GM18909 (cell line): Measurements from ENCODE around the gene CELF2.
A peak's percentile ranks its signal among the peaks of the same experiment; 100 is the strongest.

Experiments used
- ATAC-seq: cut with Tn5 transposase; IDR thresholded peaks from one replicate; pipeline ENCODE4 v1.9.1; 2021; ENCODE audit warnings: mild to moderate bottlenecking; ENCODE audit not compliant: unreplicated experiment, poor library complexity

CELF2 gene

DNA sequence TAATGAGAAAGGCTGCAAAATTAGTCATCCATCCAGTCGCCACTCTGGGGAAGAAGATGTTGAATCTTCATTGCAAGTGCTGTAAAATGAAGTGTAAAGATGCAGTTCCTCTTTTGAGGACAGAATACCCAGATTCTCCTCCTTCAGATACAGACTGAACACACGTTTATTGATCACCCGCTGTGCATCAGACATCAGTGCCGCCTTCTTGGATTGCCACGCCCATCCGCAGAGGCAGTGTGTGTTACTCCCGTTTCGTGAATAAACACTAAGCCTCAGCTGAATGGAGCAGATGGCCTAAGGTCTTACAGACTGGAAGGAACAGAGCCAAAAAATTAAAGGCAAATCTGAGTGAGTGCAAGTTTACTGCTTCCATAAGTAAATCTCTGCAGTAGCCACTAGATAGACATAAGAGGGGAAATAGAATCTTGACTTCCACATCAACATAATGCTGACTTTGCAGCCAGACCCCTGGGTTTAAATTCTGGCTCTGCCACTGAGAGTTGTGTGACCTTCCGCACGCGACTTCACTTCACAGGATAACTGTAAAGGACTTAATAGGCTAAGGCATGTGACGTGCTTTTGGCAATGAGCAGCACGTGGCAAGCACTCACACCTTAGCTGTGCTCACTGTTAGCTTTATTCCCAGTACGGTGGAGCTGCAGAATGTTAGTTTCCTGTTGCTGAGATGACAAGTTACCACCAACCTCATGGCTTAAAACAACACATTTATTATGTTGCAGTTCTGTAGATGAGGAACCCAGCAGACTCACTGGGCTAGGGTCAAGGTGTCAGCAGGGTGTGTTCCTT lies 285.9 kb downstream of the CELF2 start:
- ATAC-seq: no peak

DNA sequence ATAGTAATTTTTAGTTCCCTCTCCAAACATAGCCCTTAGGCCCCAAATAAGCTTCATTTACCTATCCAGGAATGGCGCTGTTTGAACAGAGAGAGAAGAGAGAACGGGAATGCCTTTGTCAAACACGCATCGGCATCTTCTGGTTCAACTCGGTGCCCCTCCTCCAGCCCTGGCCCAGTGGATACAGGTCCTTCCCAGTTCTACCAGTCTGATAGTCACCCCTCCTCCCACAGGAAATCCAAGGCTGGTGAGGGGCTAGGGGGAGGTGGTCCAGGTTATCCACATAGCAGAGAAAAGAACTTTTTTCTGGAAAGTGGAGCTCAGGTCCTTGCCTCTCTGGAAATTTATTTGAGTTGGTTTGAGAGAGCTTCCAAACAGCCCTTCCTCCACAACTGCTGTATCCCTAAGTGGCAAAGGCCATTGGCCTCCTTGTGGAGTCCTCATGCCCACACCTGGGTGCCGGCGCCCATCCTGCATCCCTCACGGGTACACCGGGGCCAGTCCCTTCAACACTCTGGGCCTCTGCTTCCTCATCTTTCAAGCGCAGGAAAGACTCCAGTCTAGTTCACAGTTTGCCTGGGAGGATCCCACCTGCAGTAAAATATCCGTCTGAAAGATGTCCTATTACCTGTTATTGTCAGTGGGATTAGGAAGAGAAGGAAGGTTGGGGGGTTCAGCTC lies 287.4 kb downstream of the CELF2 start:
- ATAC-seq: no peak

DNA sequence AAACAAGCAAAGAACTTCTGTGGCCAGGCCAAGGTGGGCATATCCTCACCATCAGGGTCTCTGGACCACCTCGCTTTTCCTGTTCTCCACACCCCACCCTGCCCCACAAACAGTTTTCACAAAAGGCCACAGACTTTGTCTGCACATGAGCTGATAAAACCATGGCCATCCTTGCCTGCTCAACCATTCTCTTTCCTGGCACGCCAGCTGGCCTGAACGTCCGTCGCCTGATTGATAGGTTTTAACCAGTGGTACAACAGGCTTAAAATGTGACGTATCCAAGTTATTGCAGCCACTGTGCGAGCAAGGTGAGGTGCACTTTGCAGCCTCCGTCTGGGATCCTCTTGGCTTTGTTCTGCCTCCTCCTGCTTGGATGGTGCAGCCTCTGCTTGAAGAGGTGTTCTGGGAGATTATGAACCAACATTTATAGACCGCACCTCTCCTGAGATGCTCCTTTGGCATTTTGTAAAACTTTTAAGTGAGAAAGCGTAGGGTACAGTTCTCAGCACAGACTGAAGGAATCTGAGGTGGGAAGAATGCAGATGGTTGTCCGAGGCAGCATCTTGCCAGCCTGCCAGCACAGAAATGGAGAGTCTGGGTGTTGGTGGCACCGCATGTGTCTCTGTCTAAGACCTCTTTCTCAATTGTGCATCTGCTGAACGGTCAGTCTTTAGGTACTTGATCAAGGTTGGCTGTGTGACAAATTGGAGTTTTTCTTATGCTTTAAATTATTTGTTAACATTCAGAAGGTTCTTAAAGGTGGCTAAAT lies 288.3 kb downstream of the CELF2 start:
- no peak for ATAC-seq

DNA sequence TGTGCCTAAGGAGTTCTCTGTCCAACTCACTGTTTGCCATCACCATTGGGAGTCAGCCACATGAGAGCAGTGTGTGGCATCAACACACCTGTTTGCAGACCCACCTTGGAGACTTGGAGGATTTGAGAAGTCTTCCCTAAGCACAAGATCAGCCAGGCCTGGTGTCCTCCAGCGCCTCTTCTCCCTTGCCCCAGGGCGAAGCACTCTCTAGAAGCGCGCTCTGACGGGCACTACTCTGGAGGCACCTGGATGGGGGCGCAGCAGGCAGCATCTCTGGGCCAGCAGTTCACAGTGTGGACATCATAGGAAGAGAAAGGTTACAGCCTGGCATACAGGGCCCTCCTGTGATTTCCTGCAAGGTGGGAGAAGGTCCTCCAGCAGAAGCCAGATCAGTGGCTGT lies 289.3 kb downstream of the CELF2 start:
- no peak for ATAC-seq

DNA sequence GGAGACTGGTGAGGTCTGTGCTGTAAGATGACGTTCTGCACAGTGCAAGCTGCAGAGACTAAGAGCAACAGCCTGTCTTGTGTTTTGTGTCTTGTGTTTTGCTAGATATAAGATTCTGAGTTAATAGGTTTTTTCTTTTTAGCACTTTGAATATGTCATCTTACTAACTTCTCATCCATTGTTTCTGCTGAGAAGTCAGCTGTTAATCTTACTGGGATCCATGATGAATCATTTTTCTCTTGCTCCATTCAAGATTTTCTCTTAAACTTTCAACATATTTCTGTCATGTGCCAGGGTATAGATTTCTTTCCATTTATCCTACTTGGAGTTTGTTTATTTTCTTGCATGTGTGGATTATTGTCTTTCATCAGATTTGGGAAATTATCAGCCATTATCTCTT lies 290.3 kb downstream of the CELF2 start:
- ATAC-seq: no peak

DNA sequence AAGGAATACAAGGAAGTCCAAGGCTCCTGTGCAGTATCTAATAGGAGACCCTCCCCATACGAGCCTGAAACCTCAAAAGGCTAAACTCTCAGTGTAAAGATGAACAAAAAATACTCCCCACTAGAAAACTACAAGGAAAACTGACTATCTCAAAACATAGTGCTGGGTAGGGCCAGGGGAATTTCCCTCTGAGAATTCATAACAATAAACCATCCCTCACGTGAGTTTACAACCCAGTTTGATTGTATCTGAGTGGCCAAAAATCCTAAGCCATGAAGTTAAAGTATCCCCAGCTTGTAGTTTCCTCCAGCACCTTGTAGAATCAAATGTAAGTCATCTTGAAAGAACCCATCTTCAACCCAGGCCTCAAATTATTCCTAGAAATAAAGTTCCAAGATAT lies 293.4 kb downstream of the CELF2 start:
- no peak for ATAC-seq

DNA sequence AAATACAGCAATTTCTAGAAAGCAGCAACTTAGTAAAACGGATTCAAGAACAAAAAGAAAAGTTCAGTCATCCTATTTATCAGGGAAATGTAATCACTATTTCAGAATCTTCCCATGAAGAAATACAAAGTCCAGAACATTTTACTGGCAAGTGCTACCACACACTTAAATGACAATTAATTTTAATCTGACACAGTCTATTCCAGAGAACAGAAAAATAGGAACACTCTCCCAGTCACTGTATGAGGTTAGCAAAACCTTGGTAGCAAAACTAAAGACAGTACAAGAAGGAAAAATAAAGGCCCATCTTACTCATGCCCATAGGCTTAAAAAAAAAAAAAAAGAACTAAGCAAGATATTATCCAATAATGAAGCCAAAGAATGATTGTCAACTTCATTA lies 295.8 kb downstream of the CELF2 start:
- ATAC-seq: no peak

DNA sequence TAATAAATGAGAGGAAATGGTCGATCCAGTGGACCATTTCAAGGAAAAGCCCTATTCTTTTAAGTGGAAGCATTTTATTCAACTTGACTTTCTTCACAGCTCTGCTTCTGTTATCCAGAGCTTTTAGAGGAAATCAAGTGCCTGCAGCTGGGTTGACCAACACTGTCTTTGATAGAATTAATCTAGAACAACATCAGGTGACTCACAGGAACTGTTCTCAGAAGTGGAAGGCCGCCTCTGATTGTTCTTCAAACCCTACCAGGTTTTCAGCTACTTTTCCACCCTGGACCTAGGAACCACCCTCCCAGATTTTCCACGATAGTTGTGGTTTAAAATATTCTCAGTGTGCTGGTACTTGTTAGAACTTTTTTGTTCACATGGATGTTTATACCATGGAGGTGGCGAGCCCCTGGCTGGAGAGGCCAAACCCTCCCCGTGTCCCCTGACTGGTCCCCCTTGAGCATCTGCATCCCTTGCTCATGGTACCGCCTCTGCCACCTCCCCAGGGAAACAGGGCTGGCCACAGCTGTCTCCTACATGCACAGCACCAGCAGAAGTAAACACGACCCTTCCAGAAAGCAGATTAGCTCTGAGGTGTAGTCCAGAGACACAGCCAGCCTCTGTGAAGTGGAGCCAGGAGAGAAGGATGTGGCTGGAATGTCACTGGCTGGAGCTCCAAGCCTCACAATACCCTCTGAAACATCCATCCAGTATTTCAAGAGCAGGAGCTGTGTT lies 300.4 kb downstream of the CELF2 start:
- ATAC-seq: no peak

DNA sequence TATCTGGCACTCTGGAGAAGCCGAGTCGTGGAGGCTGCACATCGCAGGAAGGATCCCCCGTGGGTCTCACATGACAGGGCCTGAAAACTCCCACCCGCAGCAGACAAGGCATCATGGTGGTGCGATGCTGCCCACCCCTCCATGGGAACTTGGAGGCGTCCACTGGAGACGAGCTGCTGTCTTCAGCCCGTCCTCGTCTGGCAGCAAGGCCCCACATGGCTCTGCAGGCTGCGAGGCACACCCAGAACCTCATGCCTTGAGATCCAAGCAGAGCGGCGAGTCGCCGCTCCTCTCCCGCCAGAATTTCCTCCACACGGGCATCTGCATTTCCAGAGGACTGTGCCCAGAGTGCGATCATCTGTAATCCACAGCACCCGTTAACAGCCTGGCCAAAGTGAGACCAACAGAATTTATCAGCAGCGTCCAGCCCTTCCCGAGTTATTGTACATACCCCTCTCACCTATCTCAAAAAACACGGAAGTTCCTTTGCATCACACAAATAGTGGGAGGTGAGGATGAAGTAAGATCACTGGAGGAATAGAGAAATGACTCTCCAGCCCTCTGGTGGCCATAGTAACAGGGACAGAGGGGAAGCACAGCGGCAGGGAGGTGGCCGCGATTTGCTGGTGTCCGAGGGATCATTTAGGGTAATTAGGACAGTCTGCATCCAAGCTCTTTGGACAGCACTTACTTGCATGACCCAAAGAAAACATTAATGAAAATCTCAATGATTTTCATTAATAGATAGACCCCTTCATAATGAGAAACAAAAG lies 301.3 kb downstream of the CELF2 start:
- no peak for ATAC-seq

DNA sequence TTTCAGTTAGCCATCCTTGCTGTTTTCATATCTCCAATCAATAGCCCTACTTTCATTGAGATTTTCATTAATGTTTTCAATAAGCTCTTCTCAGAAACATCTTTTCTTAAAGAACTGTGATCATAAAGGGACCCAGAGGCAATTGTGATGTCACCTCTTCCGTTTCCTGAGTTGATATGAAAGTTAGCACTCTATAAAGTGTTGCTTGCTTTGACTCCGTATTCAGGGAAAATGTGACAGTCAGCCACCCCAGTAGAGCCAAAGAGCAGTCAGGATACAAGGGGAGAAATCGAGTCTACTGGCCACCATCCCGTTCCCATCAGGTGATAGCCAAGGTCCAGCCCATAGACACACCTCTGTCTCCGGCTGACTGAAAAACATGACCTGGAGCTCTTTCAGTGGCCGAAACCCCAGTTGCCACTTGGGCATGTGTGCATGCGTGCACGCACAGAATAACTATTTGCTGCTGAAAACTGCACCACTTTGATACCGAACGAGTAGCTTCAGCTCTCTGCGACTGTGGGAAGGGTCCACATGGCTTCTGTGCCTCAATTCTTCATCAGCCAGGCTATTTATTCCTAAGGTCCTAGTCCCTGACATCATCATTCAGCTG lies 302.4 kb downstream of the CELF2 start:
- ATAC-seq: no peak

DNA sequence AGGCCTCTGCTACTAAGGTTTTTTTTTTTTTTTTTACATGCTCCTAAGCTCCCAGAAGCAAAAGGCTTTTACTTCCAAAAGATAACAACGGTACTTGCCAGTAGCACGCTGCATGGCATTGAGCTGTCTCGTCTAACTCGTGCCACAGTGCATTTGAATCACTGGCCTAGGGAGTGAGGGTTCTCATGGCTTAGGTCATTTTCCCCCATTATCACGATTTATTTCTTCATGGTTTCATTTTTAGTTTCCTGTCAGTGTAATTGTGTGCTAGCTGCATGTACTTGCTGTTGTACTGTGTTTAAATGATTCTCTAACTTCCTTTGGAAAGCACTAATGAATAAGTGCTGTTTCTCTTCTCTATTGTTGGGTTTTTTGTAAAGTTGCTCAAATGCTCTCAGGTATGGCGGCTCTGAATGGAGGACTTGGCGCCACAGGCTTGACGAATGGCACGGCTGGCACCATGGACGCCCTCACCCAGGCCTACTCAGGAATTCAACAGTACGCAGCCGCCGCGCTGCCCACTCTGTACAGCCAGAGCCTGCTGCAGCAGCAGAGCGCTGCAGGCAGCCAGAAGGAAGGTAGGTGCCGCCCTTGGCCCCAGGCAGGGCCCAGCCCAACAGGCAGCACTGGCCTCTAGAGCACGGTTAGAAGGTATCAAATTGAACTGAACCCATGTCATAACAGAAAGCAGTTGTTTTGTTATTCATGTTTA lies 303.3 kb downstream of the CELF2 start:
- no peak for ATAC-seq

DNA sequence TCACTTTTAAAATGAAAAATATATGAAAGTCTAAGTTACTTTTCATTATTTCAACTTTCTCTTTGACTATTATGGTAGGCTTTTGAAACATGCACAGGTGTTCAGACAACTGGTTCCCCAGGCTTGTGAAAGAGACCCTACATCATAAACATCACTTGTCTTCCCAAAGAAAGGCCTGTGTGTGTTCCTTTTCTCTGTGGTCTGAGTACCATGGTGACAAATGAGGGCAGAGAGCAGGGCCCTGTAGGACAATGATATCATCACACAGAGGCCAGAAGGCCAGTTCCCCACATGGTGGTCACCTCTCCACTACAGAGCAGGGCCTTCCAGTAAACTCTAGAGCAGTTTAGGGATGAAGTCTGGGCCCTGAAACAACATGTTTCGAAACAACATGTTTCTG lies 305.0 kb downstream of the CELF2 start:
- ATAC-seq: peak; percentile 52

DNA sequence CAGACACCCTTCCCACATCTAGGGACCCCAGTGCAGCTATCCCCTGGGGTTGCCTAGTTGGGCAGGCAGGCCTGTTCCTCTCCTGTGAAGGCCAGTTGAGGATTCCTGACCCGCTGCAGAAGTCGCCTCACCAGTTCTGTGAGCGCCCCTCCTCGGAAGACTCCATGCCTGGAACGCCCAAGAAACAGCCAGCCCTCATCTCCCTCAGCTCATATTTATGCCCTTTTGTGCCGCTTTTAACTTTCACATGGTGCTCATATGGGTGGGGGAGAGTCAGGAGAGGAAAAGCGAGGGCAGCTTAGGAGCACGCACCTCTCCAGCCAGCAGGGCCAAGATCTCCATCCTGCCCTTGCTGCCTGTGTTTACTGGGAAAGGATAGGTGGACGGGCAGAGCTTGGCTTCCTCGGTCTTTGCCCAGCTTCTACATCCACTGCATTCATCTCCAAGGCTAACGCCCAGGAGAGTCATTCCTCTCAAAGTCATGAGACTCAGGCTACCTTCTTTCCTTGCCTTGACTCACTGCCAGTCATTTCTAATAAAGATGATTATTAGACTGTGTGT lies 307.2 kb downstream of the CELF2 start:
- no peak for ATAC-seq

DNA sequence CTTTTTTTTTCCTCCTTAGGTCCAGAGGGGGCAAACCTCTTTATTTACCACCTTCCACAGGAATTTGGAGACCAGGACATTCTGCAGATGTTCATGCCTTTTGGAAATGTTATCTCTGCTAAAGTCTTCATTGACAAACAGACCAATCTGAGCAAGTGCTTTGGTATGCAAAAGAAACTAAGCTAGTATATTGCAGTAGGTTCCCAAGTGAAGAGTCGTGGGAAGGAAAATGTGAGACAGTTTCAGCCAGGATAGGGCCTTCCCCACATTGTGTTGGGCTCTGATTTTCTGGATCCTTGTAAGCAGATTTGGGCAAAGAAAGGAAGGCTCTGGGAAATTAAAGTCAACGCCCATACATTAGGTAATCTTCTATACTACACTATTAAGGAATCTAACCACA lies 308.1 kb downstream of the CELF2 start:
- no peak for ATAC-seq

DNA sequence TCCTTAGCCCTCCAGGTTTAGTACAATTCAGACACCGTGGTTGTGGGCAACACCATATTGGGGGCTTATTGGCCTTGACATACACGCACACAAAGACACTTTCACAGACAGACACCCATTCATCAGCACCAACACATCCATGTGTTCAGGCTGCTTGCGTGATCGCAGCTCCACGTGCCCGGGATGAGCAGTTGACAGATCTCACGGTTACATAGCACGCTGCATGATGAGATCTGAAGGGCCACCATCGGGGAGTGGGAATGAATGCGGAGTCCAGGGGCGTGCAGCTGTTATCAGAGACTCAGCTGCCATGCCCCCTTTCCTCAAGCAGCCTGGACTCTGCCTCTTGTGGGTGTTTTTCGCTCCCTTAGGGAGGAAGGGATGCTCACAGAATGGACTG lies 308.6 kb downstream of the CELF2 start:
- ATAC-seq: no peak

DNA sequence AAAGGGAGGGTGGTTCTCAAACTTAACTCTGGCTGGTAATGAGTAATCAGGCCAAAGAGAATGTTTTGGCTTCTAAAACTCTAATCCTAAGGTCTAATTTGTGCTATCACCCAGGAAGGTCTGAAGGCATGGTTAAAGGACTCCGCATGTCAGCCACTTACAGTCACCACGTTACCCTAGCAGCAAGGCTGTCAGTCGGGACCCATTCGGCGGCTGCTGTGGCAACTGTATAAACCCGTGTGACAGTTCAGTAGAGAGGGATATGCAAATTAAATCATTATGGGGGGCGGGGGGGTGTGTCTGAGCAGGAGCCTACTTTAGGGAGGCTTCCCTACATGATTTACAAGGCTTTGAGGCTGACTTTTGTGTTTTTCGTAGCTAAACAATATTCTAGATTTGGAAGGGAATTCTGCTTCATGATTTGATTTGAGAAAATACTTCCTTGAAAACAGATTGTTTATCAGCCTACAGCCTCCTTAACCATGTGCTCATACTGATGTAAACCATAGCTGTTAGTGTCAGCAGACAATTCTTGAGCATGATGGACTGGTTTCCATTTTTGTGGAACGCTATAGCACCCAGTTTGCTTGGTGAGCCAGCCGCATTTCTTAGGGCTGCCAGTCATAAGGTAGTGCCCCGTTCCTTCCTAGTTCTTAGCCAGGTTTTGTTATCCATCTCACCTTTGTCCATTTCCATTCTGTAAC lies 309.4 kb downstream of the CELF2 start:
- ATAC-seq: no peak

DNA sequence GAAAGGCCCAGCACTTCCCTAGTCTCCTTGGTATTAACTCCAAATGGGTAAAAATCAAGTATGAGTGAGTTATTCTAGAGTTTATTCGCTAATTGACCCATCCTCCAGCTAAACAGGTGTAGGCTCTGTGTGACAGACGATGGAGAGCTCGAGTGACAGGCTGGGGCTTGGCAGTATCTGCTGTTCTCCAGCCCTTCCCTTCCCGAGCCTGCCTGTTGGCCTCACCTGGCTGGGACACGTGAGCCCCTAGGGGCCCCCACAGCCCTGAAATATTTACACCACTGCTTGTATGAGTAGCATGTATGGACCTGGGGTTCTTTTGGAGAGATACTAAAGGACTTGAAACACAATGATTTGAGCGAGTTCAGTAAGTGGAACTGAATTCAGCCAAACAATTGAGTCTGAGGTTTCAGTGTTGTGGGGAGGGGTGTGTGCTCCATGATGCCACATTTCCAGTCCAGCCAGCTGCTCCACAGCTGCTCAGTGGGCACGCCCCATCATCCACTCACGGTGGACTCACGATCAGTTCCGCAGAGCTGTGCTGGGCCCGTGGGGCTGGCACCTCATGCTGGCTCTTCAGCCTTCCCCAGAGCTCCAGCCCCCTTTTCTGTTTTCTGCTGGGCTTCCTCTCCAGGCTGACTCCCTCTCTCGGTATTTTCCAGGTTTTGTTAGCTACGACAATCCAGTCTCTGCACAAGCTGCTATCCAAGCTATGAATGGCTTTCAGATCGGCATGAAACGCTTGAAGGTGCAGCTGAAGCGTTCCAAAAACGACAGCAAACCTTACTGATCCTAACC lies 310.8 kb downstream of the CELF2 start:
- ATAC-seq: no peak
